ENCODE data around the gene PPFIBP2. TPM values are rescaled to one million over a fixed set of nuclear protein-coding genes. Genes with fewer than 3 reads are reported as not detected.

PPFIBP2 gene
- total and polyA plus RNA-seq, 2 of the 13 experiments (the other 11 are each of a cell fraction or from before 2014, with no cell fraction given) = 15.0 to 52.5 TPM

DNA sequence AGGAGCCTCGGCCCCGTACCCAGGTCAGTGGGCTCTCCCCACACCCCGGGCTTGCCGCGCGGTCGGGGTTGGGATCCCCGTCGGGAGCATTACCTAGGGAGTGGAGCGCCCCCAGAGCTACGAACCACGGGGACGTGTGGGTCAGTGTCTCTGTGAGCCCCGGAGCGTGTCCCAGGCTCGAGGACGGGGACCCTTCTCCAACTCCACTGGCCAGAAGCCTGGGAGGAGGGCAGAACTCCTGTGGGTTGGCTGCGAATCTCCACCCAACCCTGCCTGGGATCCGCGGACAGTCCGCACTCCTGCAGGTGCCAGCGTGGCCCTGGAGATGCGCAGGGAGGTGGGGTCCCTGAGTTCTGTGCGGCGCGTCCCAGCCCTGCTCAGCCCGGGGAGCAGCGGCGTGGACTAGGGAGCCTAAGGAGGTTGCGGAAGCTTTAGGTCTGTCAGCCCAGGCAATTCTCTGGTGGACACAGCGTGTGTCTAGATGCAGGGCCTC is 346 bp downstream of the PPFIBP2 start (continued):
- no peak for TF ChIP-seq ATM (IDR thresholded peaks at IDR 0.05; ENCODE audit: borderline replicate concordance)
- no peak for TF ChIP-seq ZNF749 (CRISPR knock-in tag; IDR thresholded peaks at IDR 0.05; ENCODE audit: borderline replicate concordance)
- no peak for TF ChIP-seq ZNF558 (CRISPR knock-in tag; IDR thresholded peaks at IDR 0.05; ENCODE audit: borderline replicate concordance)
- no peak for TF ChIP-seq ZNF567 (CRISPR knock-in tag; IDR thresholded peaks at IDR 0.05; ENCODE audit: borderline replicate concordance)
- no peak for TF ChIP-seq MBNL3 (CRISPR knock-in tag; conservative IDR thresholded peaks at IDR 0.05)
- no peak; the same call in 1 of the 2 replicates for TF ChIP-seq NFKB2 (CRISPR knock-in tag; IDR thresholded peaks at IDR 0.05; ENCODE audit: borderline replicate concordance)
- TF ChIP-seq, protein P1, sequence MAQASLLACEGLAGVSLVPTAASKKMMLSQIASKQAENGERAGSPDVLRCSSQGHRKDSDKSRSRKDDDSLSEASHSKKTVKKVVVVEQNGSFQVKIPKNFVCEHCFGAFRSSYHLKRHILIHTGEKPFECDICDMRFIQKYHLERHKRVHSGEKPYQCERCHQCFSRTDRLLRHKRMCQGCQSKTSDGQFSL (CRISPR knock-in tag; IDR thresholded peaks at IDR 0.05) = no peak
- TF ChIP-seq KDM3A (CRISPR knock-in tag; IDR thresholded peaks at IDR 0.05; ENCODE audit: low read depth) = 0 out of 2 replicates have a peak, but pooled peaks have one; percentile 28
- no peak for TF ChIP-seq ZFP62 (CRISPR knock-in tag; IDR thresholded peaks at IDR 0.05)
- TF ChIP-seq, protein P2, sequence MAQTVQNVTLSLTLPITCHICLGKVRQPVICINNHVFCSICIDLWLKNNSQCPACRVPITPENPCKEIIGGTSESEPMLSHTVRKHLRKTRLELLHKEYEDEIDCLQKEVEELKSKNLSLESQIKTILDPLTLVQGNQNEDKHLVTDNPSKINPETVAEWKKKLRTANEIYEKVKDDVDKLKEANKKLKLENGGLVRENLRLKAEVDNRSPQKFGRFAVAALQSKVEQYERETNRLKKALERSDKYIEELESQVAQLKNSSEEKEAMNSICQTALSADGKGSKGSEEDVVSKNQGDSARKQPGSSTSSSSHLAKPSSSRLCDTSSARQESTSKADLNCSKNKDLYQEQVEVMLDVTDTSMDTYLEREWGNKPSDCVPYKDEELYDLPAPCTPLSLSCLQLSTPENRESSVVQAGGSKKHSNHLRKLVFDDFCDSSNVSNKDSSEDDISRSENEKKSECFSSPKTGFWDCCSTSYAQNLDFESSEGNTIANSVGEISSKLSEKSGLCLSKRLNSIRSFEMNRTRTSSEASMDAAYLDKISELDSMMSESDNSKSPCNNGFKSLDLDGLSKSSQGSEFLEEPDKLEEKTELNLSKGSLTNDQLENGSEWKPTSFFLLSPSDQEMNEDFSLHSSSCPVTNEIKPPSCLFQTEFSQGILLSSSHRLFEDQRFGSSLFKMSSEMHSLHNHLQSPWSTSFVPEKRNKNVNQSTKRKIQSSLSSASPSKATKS (CRISPR knock-in tag; IDR thresholded peaks at IDR 0.05) = no peak
- TF ChIP-seq ZNF562 (CRISPR knock-in tag; IDR thresholded peaks at IDR 0.05; ENCODE audit: borderline replicate concordance) = no peak
- TF ChIP-seq HIVEP1 (CRISPR knock-in tag; IDR thresholded peaks at IDR 0.05) = no peak
- no peak; the same call in 1 of the 2 replicates for TF ChIP-seq ZNF230 (CRISPR knock-in tag; IDR thresholded peaks at IDR 0.05)
- no peak for TF ChIP-seq ZNF17 (CRISPR knock-in tag; IDR thresholded peaks at IDR 0.05)
- no peak for TF ChIP-seq ZNF180 (CRISPR knock-in tag; IDR thresholded peaks at IDR 0.05; ENCODE audit: borderline replicate concordance, low read depth)
- no peak for TF ChIP-seq TCF7L2 (IDR thresholded peaks at IDR 0.05; ENCODE audit: low read depth, low read length)
- TF ChIP-seq GTF3A (CRISPR knock-in tag; conservative IDR thresholded peaks at IDR 0.05) = no peak; the same call in 1 of the 2 replicates
- no peak for TF ChIP-seq SRSF9 (IDR thresholded peaks at IDR 0.05; ENCODE audit: borderline replicate concordance, insufficient read depth, low read depth, low read length, poor library complexity, severe bottlenecking)
- 0 out of 2 replicates have a peak, but pooled peaks have one; percentile 8 for TF ChIP-seq MYC (CRISPR knock-in tag; IDR thresholded peaks at IDR 0.05; ENCODE audit: borderline replicate concordance)
- TF ChIP-seq ZNF331 (CRISPR knock-in tag; IDR thresholded peaks at IDR 0.05) = no peak
- TF ChIP-seq, protein P3, sequence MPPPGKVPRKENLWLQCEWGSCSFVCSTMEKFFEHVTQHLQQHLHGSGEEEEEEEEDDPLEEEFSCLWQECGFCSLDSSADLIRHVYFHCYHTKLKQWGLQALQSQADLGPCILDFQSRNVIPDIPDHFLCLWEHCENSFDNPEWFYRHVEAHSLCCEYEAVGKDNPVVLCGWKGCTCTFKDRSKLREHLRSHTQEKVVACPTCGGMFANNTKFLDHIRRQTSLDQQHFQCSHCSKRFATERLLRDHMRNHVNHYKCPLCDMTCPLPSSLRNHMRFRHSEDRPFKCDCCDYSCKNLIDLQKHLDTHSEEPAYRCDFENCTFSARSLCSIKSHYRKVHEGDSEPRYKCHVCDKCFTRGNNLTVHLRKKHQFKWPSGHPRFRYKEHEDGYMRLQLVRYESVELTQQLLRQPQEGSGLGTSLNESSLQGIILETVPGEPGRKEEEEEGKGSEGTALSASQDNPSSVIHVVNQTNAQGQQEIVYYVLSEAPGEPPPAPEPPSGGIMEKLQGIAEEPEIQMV (CRISPR knock-in tag; IDR thresholded peaks at IDR 0.05; ENCODE audit: low read depth) = peak; percentile 78; the same call in 1 of the 2 replicates
- peak; percentile 32; the same call in 1 of the 2 replicates for TF ChIP-seq EED (CRISPR knock-in tag; IDR thresholded peaks at IDR 0.05)
- TF ChIP-seq IKZF1 (IDR thresholded peaks at IDR 0.05) = no peak
- TF ChIP-seq ZNF136 (CRISPR knock-in tag; IDR thresholded peaks at IDR 0.05; ENCODE audit: low read depth) = no peak
- TF ChIP-seq CBX2 (IDR thresholded peaks at IDR 0.05; ENCODE audit: low read depth, low read length) = no peak
- TF ChIP-seq CBX2 (CRISPR knock-in tag; IDR thresholded peaks at IDR 0.05; ENCODE audit: low read depth) = no peak
- TF ChIP-seq ZNF292 (CRISPR knock-in tag; IDR thresholded peaks at IDR 0.05; ENCODE audit: borderline replicate concordance, low read depth) = no peak
- TF ChIP-seq REPIN1 (CRISPR knock-in tag; IDR thresholded peaks at IDR 0.05; ENCODE audit: borderline replicate concordance, low read depth) = peak; percentile 29; the same call in 1 of the 2 replicates
- no peak for TF ChIP-seq ZNF446 (CRISPR knock-in tag; IDR thresholded peaks at IDR 0.05)
